ENCODE results near the gene RAB14. TPM values are rescaled to one million over a fixed set of nuclear protein-coding genes. Genes with fewer than 3 reads are reported as not detected.

Gene RAB14
- total RNA-seq, 2 experiments from 2014 or later = 8.6 to 37.1 TPM

- ChIA-PET CTCF (ENCODE audit: unreplicated experiment) (interaction anchor here (1.0 to 1.4 kb wide), 2 partner anchors 14 to 16 kb away, joined by 3 read pairs; no protein-coding TSS in a partner anchor), POLR2A (interaction anchor here (0.6 to 3.4 kb wide), 11 partner anchors 11 to 745 kb away, joined by 3 to 16 read pairs (median 4); no protein-coding TSS in a partner anchor)
- H3K9me3 ChIP-seq (ENCODE audit: low read length) = no peaks in the 10 kb centered on the region
- H3K36me3 ChIP-seq (ENCODE audit: insufficient read depth, low read length) = peaks cover 22% of the 10 kb centered on the region; the same call in 1 of the 2 replicates
- no peak for DNase-seq (ENCODE audit: low spot score)
- intact Hi-C loops (cut with micrococcal nuclease; ENCODE audit: unreplicated experiment) = loop anchor here (2.0 to 10.0 kb wide), 3 partner anchors 127 to 445 kb away; partner anchors contain the start of gene PHF19
- H3K4me3 ChIP-seq (ENCODE audit: low read depth, low read length, poor library complexity, severe bottlenecking) = peak overlapping the region; percentile 99
- H2AFZ ChIP-seq (ENCODE audit: low read length) = no peak overlapping the region
- peaks cover 72% of the 10 kb centered on the region for H3K79me2 ChIP-seq (ENCODE audit: insufficient read depth, low read depth, low read length)
- no TSS peak for BruUV-seq (replicated peaks)
- peaks cover 56% of the 10 kb centered on the region for H4K20me1 ChIP-seq (ENCODE audit: insufficient read depth, low read length)
- peaks cover 60% of the 10 kb centered on the region for H3K4me1 ChIP-seq (ENCODE audit: insufficient read depth, low read length, poor library complexity, severe bottlenecking)
- H3K27ac ChIP-seq (ENCODE audit: low read depth, low read length, poor library complexity, severe bottlenecking) = peak overlapping the region; percentile 81
- no peaks in the 10 kb centered on the region for H3K9me2 ChIP-seq (ENCODE audit: insufficient read depth, low read length)
- H3K4me2 ChIP-seq (ENCODE audit: low read length) = peak overlapping the region; percentile 98
- TF ChIP-seq CTCF (conservative IDR thresholded peaks at IDR 0.05; ENCODE audit: low read length) (no peak), EZH2phosphoT487 (IDR thresholded peaks at IDR 0.05; ENCODE audit: borderline replicate concordance, low read depth, low read length) (no peak)
These were observed 1.7 kb downstream of the RAB14 start for GRCh38 chr9:121199921-121200320.

- Histone ChIP-seq H3K27ac (ENCODE audit: low read depth, low read length, poor library complexity, severe bottlenecking) (no peak overlapping the region), H3K4me2 (ENCODE audit: low read length) (peak overlapping the region; percentile 98), H3K4me3 (ENCODE audit: low read depth, low read length, poor library complexity, severe bottlenecking) (peak overlapping the region; percentile 99), H3K9me2 (ENCODE audit: insufficient read depth, low read length) (no peaks in the 10 kb centered on the region), H2AFZ (ENCODE audit: low read length) (no peak overlapping the region), H3K36me3 (ENCODE audit: insufficient read depth, low read length) (peaks cover 22% of the 10 kb centered on the region; the same call in 1 of the 2 replicates), H3K79me2 (ENCODE audit: insufficient read depth, low read depth, low read length) (peaks cover 85% of the 10 kb centered on the region), H4K20me1 (ENCODE audit: insufficient read depth, low read length) (peaks cover 59% of the 10 kb centered on the region), H3K4me1 (ENCODE audit: insufficient read depth, low read length, poor library complexity, severe bottlenecking) (peaks cover 72% of the 10 kb centered on the region), H3K9me3 (ENCODE audit: low read length) (no peaks in the 10 kb centered on the region)
- TF ChIP-seq EZH2phosphoT487 (IDR thresholded peaks at IDR 0.05; ENCODE audit: borderline replicate concordance, low read depth, low read length) (no peak), CTCF (conservative IDR thresholded peaks at IDR 0.05; ENCODE audit: low read length) (no peak)
- POLR2A ChIA-PET = interaction anchor here (0.7 to 3.4 kb wide), 6 partner anchors 13 to 130 kb away, joined by 3 to 14 read pairs (median 4); no protein-coding TSS in a partner anchor
- BruUV-seq (replicated peaks) = no TSS peak
- DNase-seq (ENCODE audit: low spot score) = no peak
- CTCF ChIA-PET (ENCODE audit: unreplicated experiment) = interaction anchor here (1.4 kb wide), 1 partner anchor 13 kb away, joined by 3 read pairs; no protein-coding TSS in a partner anchor
- intact Hi-C loops (cut with micrococcal nuclease; ENCODE audit: unreplicated experiment) = no loop called here
These were observed 3.1 kb downstream of the RAB14 start for GRCh38 chr9:121198512-121199042.

- Histone ChIP-seq H3K4me3 (ENCODE audit: low read depth, low read length, poor library complexity, severe bottlenecking) (peak overlapping the region; percentile 7), H2AFZ (ENCODE audit: low read length) (no peak overlapping the region), H3K4me1 (ENCODE audit: insufficient read depth, low read length, poor library complexity, severe bottlenecking) (peaks cover 82% of the 10 kb centered on the region), H3K79me2 (ENCODE audit: insufficient read depth, low read depth, low read length) (peaks cover 94% of the 10 kb centered on the region), H4K20me1 (ENCODE audit: insufficient read depth, low read length) (peaks cover 64% of the 10 kb centered on the region), H3K27ac (ENCODE audit: low read depth, low read length, poor library complexity, severe bottlenecking) (no peak overlapping the region), H3K9me2 (ENCODE audit: insufficient read depth, low read length) (no peaks in the 10 kb centered on the region), H3K4me2 (ENCODE audit: low read length) (peak overlapping the region; percentile 45), H3K9me3 (ENCODE audit: low read length) (no peaks in the 10 kb centered on the region), H3K36me3 (ENCODE audit: insufficient read depth, low read length) (peaks cover 24% of the 10 kb centered on the region; the same call in 1 of the 2 replicates)
- ChIA-PET CTCF (ENCODE audit: unreplicated experiment) (no interaction called here), POLR2A (interaction anchor here (0.6 to 0.7 kb wide), 2 partner anchors 12 to 16 kb away, joined by 3 read pairs; no protein-coding TSS in a partner anchor)
- TF ChIP-seq CTCF (conservative IDR thresholded peaks at IDR 0.05; ENCODE audit: low read length) (0 out of 2 replicates have a peak, but pooled peaks have one; percentile 37), EZH2phosphoT487 (IDR thresholded peaks at IDR 0.05; ENCODE audit: borderline replicate concordance, low read depth, low read length) (no peak)
- no TSS peak for BruUV-seq (replicated peaks)
- intact Hi-C loops (cut with micrococcal nuclease; ENCODE audit: unreplicated experiment) = loop anchor here (2.0 kb wide), 1 partner anchor 14 kb away; no protein-coding TSS in a partner anchor
- no peak for DNase-seq (ENCODE audit: low spot score)
These were observed 4.5 kb downstream of the RAB14 start for GRCh38 chr9:121197132-121197531.
